ENCODE measurements around the gene CDH15. TPM values are rescaled to one million over a fixed set of nuclear protein-coding genes. Genes with fewer than 3 reads are reported as not detected.

CDH15 gene
- total RNA-seq, 4 donors from 2014 or later: 0.84 to 8.1 (median 1.9) TPM

DNA sequence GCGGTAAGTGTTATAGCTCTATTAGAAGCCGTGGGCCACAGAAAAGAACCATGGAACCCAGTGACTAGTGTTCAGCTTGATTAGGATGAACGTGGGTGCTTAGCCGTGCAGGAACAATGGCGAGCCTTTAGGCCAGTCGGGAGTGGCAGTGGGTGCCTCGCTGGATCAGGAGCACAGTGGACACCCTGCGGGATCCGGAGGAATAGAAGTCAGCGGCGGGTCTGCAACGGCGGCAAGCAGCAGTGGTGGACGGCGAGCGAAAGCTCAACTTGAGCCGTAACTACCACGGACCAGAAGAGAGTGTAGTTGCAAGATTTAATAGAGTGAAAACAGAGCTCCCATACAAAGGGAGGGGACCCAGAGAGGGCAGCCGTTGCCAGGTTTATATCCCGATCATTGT lies 37.3 kb upstream of the CDH15 start:
- DNase-seq (ENCODE audit: low spot score in 2 of 2): no peak
- Histone ChIP-seq H3K4me3 (no peak overlapping the region), H3K4me1 (no peaks in the 10 kb centered on the region), H3K27ac (no peak overlapping the region), H3K36me3 (peaks cover 0 to 83% (median 26%) of the 10 kb centered on the region in 3 donors), H3K27me3 (no peaks in the 10 kb centered on the region), H3K9me3 (peaks cover 0 to 5% (median 0%) of the 10 kb centered on the region in 4 donors)
- 84 to 86% methylated on average over 20 of the region's 20 CpGs for WGBS, 2 donors
- no peak for TF ChIP-seq EP300 (IDR thresholded peaks at IDR 0.05)
- TF ChIP-seq POLR2A (IDR thresholded peaks at IDR 0.05): no peak
- TF ChIP-seq, protein P1, sequence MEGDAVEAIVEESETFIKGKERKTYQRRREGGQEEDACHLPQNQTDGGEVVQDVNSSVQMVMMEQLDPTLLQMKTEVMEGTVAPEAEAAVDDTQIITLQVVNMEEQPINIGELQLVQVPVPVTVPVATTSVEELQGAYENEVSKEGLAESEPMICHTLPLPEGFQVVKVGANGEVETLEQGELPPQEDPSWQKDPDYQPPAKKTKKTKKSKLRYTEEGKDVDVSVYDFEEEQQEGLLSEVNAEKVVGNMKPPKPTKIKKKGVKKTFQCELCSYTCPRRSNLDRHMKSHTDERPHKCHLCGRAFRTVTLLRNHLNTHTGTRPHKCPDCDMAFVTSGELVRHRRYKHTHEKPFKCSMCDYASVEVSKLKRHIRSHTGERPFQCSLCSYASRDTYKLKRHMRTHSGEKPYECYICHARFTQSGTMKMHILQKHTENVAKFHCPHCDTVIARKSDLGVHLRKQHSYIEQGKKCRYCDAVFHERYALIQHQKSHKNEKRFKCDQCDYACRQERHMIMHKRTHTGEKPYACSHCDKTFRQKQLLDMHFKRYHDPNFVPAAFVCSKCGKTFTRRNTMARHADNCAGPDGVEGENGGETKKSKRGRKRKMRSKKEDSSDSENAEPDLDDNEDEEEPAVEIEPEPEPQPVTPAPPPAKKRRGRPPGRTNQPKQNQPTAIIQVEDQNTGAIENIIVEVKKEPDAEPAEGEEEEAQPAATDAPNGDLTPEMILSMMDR (IDR thresholded peaks at IDR 0.05): no peak

DNA sequence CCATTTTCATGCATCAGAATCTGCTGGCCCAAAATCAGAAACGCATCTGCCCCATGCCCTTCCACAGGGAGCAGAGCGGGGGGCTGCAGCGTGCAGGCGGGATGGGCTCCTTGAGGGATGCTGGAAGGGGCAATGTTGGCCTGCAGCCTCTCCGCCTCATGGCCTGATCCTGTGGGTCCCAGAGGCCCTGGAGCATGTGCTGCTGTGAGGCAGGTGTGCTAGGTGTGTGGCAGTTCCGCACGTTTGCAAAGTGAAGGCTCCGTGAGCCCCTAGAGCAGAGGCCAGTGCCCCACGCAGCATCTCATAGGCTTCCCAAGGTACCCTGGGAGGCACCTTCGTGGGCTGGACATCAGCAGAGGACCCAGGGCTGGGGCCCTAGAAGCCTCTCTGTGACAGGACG lies 36.4 kb upstream of the CDH15 start:
- H3K9me3 ChIP-seq: peaks cover 0 to 4% (median 0%) of the 10 kb centered on the region in 4 donors
- peaks cover 0 to 81% (median 26%) of the 10 kb centered on the region in 3 donors for H3K36me3 ChIP-seq
- no peak overlapping the region for H3K27ac ChIP-seq
- no peak for TF ChIP-seq EP300 (IDR thresholded peaks at IDR 0.05)
- no peak for TF ChIP-seq POLR2A (IDR thresholded peaks at IDR 0.05)
- TF ChIP-seq, protein P1 (IDR thresholded peaks at IDR 0.05): no peak
- H3K4me3 ChIP-seq: no peak overlapping the region
- DNase-seq (ENCODE audit: low spot score in 2 of 2): no peak
- WGBS, 2 donors: 91 to 95% methylated on average over 11 of the region's 11 CpGs
- no peaks in the 10 kb centered on the region for H3K27me3 ChIP-seq
- no peaks in the 10 kb centered on the region for H3K4me1 ChIP-seq

- Histone ChIP-seq H3K36me3 (peaks cover 0 to 85% (median 26%) of the 10 kb centered on the region in 3 donors), H3K4me3 (no peak overlapping the region), H3K4me1 (no peaks in the 10 kb centered on the region), H3K9me3 (no peaks in the 10 kb centered on the region), H3K27ac (no peak overlapping the region), H3K27me3 (no peaks in the 10 kb centered on the region)
- DNase-seq (ENCODE audit: low spot score in 2 of 2): no peak
- no peak for TF ChIP-seq EP300 (IDR thresholded peaks at IDR 0.05)
- TF ChIP-seq, protein P1 (IDR thresholded peaks at IDR 0.05): no peak
- no peak for TF ChIP-seq POLR2A (IDR thresholded peaks at IDR 0.05)
- WGBS, 2 donors: 86 to 88% methylated on average over 34 to 35 of the region's 35 CpGs
Observed at GRCh38 chr16:89135971-89136765, 35.4 kb upstream of the CDH15 start.

- DNase-seq (ENCODE audit: low spot score in 2 of 2): no peak
- H3K27me3 ChIP-seq: no peaks in the 10 kb centered on the region
- H3K4me1 ChIP-seq: no peaks in the 10 kb centered on the region
- H3K27ac ChIP-seq: no peak overlapping the region
- H3K36me3 ChIP-seq: peaks cover 0 to 88% (median 26%) of the 10 kb centered on the region in 3 donors
- TF ChIP-seq, protein P1 (IDR thresholded peaks at IDR 0.05): no peak
- no peak for TF ChIP-seq POLR2A (IDR thresholded peaks at IDR 0.05)
- TF ChIP-seq EP300 (IDR thresholded peaks at IDR 0.05): no peak
- H3K9me3 ChIP-seq: no peaks in the 10 kb centered on the region
- no peak overlapping the region for H3K4me3 ChIP-seq
- 93 to 97% methylated on average over 17 of the region's 17 CpGs for WGBS, 2 donors
Observed at GRCh38 chr16:89136931-89137330, 34.6 kb upstream of the CDH15 start.
